ENCODE measurements around the gene TSPAN11.

- TF ChIP-seq PPARA (CRISPR knock-in tag; IDR thresholded peaks at IDR 0.05; ENCODE audit: borderline replicate concordance) (no peak), ZC3H10 (CRISPR knock-in tag; IDR thresholded peaks at IDR 0.05) (no peak), OSR1 (CRISPR knock-in tag; IDR thresholded peaks at IDR 0.05) (no peak), CSRNP3 (CRISPR knock-in tag; IDR thresholded peaks at IDR 0.05) (no peak), RARB (CRISPR knock-in tag; IDR thresholded peaks at IDR 0.05) (no peak), PATZ1 (CRISPR knock-in tag; IDR thresholded peaks at IDR 0.05; ENCODE audit: borderline replicate concordance) (no peak), SNAI2 (CRISPR knock-in tag; IDR thresholded peaks at IDR 0.05) (no peak), ZFP3 (CRISPR knock-in tag; IDR thresholded peaks at IDR 0.05) (no peak), CREB5 (CRISPR knock-in tag; IDR thresholded peaks at IDR 0.05; ENCODE audit: low read depth) (no peak), ISL1 (CRISPR knock-in tag; IDR thresholded peaks at IDR 0.05) (no peak)
These were observed 84.8 kb downstream of the TSPAN11 start for GRCh38 chr12:31011336-31011735.

All from SK-N-SH treated with all-trans-retinoic acid at 6 μM for 48 hours (cell line).